Activated CD4-positive, alpha-beta T cell treated with anti-CD3 and anti-CD28 coated beads, Interleukin-2, amount 50 U/mL, for 4 hours (primary cell): Measurements from ENCODE around the gene FNDC3A.
A peak's percentile ranks its signal among the peaks of the same experiment; 100 is the strongest.

Experiments used
- DNase-seq, 2 experiments: peaks; one replicate each; pipeline ENCODE4 v3.0.0-alpha.2; 2020

Gene FNDC3A

GRCh38 chr13:49221590-49221965 is 245.9 kb downstream of the FNDC3A start:
- DNase-seq: no peak

- no peak for DNase-seq
Measured at GRCh38 chr13:49225223-49226042, 249.7 kb downstream of the FNDC3A start.

GRCh38 chr13:49226613-49227012 is 250.9 kb downstream of the FNDC3A start:
- no peak for DNase-seq

GRCh38 chr13:49234741-49235140 is 259.0 kb downstream of the FNDC3A start:
- DNase-seq: no peak

GRCh38 chr13:49235856-49236431 is 260.2 kb downstream of the FNDC3A start:
- DNase-seq: no peak

GRCh38 chr13:49238621-49239020 is 262.9 kb downstream of the FNDC3A start:
- no peak for DNase-seq

- peak; percentile 37 to 45 for DNase-seq
Measured at GRCh38 chr13:49240017-49240416, 264.3 kb downstream of the FNDC3A start.

- no peak for DNase-seq
Measured at GRCh38 chr13:49241296-49241695, 265.6 kb downstream of the FNDC3A start.

- no peak for DNase-seq
Measured at GRCh38 chr13:49245101-49245500, 269.4 kb downstream of the FNDC3A start.

- DNase-seq: no peak
Measured at GRCh38 chr13:49246850-49247642, 271.3 kb downstream of the FNDC3A start.

GRCh38 chr13:49247643-49248621 is 272.2 kb downstream of the FNDC3A start, which contains the start of gene CDADC1:
Gene CDADC1 (plus strand): TSS chr13:49247925. CDS start chr13:49248038, 113 bp downstream.
- peak; percentile 78 to 79 for DNase-seq

- DNase-seq: no peak
Measured at GRCh38 chr13:49248622-49249002, 272.9 kb downstream of the FNDC3A start.

- no peak for DNase-seq
Measured at GRCh38 chr13:49251326-49251725, 275.6 kb downstream of the FNDC3A start.

GRCh38 chr13:49253310-49253709 is 277.6 kb downstream of the FNDC3A start:
- no peak for DNase-seq

GRCh38 chr13:49254007-49254406 is 278.3 kb downstream of the FNDC3A start:
- DNase-seq: no peak

- no peak for DNase-seq
Measured at GRCh38 chr13:49256841-49257240, 281.1 kb downstream of the FNDC3A start.

GRCh38 chr13:49258089-49258796 is 282.5 kb downstream of the FNDC3A start:
- no peak for DNase-seq
